OCI-M1 (cell line): ENCODE results near the gene CYTH3.
A peak's percentile ranks its signal among the peaks of the same experiment; 100 is the strongest.

Source experiments
- DNase-seq: peaks from one replicate; lab custom pipeline; 2025; lab: John Stamatoyannopoulos, UW

Gene CYTH3

DNA sequence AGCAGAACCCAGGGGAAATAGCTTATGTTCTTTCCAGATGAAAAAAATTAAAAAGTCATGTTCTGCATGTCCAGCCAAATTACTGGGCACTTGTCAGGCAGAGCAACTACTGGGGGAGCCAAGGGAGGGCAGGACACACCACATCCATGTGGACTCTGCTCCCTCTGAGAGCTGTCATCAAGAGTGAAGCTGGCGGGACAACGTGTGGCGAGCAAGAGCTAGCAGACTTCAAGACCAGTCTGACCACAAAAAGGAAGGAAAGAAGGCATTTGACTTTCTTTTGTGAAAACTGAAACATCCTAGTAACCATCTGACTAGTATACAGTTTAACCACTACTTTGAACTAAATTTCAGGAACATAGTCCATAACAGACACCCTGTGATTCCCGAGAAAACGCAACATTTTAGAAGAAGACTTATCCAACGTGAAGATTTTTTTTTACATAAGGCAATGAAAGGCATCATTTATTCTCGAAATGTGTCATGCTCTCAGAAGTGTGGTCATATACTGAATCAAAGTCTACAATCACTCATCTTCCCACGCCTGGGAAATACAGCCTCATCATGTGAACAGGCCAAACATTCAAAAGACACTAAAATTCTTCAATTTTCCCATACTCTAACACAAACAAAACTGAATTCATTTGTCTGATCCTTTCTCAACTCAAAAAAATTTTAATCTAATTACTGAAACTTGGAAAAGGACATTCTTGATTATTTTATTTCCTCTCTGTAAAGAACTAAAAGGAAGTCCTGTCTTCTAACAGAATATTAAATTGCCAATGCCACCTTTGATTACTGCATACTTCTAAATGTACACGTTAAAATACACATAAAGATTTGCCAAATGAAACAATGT lies 15.5 kb downstream of the CYTH3 start:
- peak; percentile 40 for DNase-seq

DNA sequence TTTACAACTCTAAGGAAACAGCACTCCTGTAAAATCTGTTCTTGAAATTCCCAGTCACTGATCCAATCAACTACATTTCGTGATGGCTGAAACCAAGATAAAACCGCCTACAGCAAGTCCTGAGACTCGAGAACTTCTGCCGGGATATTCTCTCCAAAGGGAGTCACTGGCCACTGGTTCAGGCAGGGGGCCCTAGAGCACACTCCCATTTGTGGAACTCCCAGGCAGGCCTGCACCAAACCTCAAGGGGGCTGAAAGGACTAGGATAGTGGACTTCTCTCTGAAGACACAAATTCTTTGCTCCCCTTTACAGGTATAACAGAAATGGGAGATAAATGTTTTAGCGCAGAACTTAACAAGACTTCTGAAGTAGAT lies 16.3 kb downstream of the CYTH3 start:
- DNase-seq: peak; percentile 3

DNA sequence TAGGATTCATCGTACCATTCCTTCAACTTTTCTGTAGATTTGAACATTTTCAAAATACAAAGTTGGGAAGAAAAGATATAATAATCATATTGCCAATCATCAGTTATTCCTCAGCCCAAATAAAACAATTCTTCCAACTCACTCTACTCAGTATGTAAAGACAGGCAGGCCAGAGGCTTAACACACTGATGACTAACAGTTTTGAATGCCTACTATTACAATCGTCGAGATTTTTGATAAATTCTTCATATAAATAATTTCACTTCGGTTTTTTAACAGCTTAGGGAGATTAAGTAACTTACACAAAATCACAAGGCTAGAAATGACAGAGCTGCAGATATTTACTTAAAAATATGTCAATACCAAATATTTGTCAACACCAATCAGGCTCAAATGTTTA lies 17.6 kb downstream of the CYTH3 start:
- DNase-seq: no peak

DNA sequence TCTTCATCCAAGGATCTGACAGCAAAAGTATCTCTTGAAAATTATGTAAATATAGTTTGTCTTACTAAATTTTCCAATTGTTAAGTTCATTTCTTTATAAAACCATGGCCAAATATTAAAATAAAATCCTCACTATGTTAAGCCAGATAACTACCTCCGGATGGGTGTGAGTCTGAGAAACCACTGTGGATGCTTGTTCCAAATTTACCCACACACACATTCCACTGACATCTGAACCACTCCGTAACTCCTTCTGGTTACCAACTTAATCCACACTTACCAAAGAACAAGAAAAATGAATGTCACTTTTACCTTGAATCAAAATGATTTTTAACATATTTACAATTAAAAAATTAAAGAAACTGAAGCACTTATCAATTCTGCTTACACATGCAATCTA lies 19.7 kb downstream of the CYTH3 start:
- DNase-seq: no peak

DNA sequence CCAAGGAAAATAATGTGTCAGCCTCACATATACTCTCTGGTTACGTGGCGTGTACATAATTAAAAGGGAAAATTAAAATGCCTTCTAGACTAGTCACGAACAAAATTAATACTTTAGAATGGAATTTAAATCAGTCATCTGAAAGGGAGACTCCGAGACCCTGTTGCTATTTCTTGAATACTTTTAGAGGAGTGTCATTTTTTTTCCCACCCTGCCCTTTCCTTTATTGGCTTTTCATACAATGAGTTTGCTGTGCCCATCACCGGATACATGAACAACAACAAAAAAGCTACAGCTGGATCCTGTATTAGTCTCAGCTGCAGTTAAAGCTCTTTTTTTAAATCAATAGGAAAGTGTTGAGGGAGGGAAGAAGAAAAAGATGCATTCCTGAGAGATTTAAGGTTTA lies 20.1 kb downstream of the CYTH3 start:
- no peak for DNase-seq

DNA sequence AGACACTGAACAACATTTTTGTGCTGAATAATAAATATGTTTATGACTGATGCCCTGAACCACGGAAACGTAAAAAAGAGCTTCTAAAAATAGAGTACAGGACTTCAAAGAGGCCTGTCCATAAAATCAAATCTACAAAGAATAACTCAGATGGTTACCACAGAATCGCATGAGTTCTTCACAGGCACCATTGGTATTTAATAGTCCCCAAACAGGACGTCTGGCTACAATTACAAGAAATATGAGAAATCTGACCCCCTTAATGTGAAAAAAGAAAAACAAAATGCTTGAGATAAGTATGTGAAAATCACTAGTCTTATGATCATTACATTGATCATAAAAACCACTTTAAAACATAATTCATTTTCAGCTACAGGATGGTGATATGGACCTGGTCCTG lies 20.8 kb downstream of the CYTH3 start:
- no peak for DNase-seq

DNA sequence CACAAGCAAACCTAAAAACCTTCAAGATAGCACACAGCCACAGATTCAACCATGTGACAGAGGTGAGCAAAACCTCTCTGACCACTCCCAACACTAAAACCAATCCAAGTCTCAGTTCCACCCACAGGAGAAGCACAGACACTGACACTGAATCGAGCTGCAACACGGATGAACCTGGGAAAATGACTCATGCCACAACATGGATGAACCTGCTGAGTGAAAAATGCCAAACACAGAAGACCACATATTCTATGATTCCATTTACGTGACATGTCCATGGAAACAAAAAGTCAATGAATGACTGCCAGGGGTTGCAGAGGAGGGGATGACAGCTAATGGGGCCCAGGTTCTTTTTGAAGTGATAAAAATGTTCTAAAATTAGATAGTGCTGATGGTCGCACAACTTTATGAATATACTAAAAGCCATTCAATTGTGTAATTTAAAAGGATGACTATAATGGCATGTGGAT lies 22.0 kb downstream of the CYTH3 start:
- DNase-seq: no peak

DNA sequence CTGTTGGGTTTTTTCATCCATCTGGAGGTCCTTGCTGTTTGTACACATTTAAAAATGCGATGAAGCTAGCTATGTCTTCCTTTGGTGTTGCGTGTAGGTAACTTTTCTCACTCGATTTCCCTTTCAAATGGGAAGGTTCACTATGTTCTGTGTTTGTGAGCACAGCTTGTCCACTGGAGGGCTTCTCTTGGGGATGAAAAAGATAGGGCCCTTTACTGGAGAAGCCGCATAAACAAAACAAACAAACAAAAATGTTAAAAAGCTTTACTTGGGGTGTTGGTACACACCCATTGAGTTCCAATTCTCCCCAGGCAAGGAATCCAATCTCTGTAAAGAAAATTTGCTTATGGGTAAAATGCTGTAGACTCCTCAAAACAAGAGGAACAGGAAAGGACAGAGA lies 23.4 kb downstream of the CYTH3 start:
- no peak for DNase-seq

DNA sequence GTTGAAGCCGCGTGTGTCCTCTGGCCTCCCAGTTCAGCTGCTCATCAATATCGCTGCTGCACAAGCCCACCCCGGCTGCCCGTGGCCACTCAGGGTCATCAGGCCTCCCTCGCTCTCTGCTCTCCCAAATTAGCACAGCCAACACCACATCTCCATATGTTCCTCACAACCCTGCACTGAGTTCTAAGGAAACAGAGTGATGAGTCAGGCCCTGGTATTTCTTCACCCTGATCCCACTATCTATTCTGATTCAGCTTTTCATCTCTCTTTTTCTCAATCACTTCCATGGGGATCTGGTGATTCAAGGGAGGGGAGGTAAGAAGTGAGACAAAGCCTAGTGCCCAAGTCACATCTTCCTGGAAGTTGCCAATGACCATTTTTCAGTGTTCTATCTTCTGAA lies 23.8 kb downstream of the CYTH3 start:
- no peak for DNase-seq

DNA sequence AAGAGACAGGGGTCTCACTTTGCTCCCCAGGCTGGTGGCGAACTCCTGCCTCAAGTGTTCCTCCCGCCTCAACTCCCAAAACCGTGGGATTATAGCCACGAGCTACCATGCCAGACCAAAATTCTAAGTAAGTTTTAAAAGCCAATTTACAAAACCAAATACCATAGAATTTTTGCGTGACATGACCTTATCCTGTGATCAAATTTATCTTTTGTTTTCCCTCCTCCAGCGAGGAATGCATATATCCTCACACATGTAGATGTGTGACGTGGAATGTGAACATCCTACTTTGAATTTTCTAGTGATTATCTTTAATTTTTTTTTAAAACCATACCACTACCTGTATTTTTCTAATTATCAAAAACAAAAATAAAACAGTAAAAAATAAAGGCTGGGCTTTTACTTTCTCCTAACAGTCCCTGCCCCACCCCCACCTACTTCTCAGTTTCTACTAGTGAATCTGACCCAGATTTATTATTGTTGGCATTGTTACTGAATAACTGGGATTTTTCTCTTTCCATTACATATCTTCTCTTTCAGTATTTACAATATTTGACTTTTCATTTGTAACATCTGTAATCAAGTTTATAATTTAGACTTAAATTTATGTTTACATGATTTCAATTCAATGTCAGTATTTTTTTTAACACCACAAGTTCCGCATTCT lies 26.0 kb downstream of the CYTH3 start:
- DNase-seq: no peak

DNA sequence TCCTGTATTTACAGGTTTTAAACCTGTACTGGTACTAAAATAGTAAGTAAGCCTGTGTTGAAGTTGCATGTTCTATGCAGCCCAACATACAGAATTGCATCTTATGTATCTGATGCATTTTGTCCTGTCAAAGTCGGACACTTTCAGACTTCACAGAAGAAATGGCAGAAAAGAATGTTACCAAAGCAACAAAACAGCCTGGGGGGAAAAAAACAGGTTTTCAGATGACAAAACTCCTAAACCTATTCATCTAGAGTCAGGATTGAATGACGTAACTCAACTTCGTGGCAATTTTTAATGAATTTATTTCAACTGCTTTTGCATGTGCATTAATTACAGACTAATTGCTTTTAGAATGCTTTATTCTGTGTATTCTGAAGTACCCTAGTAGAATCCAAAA lies 28.4 kb downstream of the CYTH3 start:
- DNase-seq: no peak

DNA sequence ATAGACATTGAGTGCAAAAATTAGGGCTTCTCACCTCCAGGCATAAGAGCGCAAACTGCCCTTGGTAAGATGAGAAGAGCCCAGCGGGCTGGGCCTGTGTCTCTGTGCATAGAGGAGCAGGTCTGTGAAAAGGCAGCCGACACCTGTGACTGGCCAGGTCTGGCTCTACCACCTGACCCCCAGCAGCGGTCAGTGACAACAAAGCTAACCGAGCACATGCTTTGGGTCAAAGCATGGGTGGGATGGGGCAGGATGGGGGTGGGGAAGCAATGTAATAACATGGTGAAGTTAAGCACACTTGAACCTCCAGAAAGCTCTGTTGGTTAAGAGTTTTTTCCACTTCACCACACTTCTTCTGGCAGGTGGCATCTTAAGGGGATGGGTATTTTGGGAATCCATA lies 29.3 kb downstream of the CYTH3 start:
- no peak for DNase-seq

DNA sequence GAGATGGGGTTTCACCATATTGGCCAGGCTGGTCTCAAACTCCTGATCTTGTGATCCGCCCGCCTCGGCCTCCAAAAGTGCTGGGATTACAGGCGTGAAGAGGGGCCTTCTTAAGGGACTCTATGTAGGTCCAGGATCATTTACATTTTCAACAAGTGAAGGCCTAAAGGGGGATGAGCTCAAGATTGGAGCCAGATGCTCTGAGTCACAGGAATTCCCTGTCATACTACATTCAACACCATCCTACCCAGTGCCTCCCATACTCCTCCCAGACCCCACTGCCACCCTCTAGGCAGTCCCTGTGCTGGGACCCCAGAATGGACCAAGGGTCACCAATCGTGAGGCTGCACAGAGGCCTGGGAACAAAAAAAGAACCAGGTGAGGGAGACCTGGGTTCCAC lies 29.9 kb downstream of the CYTH3 start:
- DNase-seq: no peak

DNA sequence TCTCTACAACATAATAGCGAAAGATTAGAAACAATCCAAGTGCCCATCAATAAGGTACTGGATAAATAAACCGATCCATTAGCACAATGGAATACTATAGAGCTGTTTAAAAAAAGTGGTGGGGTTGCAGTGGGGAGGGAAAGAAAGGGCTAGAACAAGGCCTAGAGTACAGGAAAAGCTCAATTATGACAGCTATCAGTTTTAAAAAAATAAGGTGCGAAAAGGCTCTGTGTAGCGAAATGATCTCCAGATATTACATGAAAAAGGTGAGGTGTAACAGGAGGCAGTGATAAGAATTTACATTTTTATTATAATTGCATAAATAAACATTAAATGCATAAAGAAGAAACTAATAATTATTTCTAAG lies 30.8 kb downstream of the CYTH3 start:
- no peak for DNase-seq

DNA sequence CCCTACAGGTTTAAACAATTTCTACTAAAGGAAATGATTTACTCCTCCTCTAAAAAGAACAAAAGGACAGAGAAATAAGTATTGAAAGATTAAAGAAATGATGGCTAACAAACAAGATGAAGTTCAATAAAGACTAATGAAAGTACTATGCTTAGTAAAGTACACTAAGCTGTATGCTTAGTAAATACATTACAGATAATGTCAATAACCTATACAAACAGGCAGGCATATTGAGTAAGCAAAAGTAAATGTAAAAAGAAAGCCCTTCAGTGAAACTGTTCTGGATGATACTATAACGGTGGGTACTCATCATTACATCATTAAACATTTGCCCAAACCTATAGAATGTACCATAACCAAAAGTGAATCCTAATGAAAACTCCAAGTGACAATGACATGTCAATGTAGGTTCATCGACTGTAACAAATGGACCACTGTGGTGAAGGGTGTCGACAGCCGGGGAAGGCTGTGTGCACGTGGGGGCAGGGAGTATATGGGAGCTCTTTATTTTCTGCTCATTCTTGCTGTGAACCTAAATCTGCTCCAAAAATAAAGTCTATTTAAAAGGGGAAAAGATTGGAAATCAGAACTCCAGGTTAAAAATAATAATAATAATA lies 34.0 kb downstream of the CYTH3 start:
- no peak for DNase-seq

DNA sequence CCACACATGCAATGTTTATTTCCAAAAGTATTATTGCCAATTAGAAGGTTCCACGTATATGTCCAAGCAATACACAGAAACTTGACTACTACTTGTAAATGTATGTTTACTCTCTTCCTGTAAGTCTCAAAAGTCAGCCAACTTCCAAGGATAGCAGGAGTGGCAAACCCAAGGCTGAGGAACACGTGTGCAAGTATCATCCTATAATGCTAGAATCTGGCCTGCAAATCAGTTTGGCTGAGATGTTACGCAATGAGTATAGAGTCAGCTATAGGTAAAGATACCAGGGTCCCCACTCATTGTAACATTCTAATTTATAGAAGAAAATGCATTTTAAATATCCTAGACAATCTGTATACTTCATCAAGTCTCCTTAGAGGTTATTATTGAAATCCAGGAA lies 34.7 kb downstream of the CYTH3 start:
- DNase-seq: no peak

DNA sequence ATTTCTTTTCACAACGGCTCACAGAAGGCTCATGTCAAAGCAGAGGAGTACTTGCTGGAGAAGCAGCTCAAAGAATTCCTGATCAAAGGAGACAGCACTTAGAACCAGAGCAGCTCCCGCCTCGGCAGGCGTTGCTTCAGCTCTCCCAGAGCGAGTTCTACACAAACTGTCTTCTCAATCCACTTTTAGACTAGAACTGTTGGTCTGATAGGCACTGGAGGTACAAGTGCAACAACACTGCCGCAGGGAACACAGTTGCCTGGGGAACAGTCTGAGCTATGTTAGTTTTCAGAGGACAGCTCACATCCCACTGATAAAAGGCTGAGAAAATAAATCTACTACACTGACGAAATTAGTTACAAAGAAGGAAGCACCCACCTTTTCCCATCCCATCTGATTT lies 35.4 kb downstream of the CYTH3 start:
- DNase-seq: no peak

DNA sequence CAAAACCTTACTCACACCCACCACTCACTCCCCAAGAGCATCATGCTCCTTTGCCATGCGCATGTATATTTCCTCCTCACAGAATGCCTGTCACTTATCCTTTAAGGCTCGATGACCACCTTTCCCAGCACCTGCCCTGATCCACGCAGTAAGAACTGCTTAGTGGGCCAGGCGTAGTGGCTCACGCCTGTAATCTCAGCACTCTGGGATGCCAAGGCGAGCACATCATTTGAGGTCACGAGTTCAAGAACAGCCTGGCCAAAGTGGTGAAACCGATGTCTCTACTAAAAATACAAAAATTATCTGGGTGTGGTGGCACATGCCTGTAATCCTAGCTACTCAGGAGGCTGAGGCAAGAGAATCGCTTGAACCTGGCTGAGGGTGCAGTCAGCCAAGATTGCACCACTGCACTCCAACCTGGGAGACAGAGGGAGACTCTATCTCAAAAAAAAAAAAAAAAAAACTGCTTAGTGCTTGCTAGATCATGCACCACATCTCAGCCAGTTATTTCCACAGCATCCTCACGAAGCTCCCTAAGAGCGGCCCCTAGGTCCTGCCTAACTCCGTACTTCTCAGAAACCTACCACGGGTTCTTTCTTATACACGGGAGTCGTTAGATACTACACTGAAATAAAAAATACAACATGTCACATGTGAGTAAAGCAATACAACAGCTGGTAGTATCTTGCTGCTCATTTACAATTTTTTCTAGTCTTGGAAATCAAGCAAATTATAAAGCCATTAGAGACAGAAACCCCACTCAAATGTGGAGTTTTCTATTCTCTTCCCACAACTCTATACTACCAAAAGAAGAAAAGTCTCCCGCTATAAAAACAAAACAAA lies 37.2 kb downstream of the CYTH3 start:
- DNase-seq: no peak

DNA sequence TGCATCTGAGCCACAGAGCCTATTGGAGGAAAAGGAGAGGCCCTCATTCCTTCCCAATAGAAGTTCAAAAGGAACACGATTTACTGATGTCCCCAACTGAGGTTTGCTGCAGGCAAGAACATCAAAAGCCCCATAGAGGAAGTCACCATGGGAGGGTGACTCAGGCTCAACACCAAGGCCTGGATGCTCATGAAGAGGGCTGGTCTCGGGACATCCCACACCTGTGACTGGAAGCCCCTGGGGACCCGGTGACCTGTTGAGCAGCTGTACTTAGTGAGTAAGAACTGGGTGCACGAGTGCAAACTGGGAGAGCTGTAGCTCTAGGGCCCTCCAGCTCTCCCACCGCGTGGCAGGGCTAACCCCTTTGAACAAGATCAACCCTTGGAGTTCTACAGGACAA lies 38.0 kb downstream of the CYTH3 start:
- no peak for DNase-seq

DNA sequence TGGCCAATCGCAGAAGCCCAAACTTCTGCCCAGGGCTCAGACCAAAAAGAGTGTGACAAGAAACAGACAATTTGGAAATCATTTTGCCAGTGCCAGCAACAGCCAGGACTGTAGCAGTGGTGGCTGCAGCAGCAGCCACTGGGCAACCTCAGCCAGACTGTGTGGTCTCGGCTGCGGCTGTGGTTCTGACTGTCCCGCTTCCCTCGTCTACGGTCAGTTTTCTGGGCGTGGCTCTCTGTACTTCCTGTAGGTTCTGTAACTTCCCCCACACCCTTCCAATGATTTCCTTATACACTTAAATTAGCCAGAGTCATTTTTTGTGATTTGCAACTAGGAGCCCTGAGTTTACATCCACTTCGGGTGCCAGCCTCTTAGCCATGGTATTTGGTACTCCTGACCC lies 39.9 kb downstream of the CYTH3 start:
- peak; percentile 54 for DNase-seq

DNA sequence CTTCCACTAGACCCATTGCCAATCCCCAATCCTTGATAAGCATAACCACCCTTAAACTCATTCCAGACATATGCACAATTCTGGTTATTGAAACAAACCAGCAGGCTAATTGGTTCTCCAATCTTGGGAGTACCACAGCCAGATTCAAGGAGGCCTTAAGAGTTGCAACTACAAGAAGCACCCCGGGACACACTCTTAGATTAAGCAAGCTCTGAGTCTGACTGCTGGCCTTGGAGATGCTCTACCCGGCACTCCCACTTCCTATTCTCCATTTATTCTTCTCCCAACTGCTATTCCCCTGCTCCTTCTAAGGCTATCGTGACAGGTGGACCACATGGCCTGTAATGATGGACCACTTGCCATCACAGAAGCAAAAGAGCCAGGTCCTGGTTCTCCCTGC lies 40.3 kb downstream of the CYTH3 start:
- no peak for DNase-seq

DNA sequence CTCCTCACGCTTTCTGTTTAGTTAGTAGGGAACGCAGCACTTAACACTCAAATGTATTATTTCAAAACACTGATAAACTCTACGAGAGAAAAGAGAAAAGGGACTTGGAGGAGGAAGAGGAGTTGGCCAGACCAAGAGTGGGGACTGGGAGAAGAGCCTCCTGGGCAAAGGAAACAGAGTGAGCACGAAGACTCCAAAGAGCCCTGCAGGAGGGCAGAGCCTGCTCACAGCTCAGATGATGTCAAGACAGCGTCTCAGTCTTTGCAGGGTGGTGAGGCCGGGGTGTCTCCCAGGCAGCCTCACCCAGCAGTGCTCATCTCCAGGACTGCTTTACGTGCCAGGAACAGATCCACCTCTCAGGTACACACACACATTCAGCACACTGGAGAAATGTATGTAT lies 41.2 kb downstream of the CYTH3 start:
- no peak for DNase-seq
